H1 (cell line): Measurements from ENCODE around the gene NDC80. TPM values are rescaled to one million over a fixed set of nuclear protein-coding genes. Genes with fewer than 3 reads are reported as not detected.

ENCODE experiments used
- CTCF ChIA-PET: fragments of 300-600 bp; sonication (Branson Sonifier 250); formaldehyde crosslinking; loops from one replicate; lab custom pipeline; 2021; ENCODE audit not compliant: partially characterized antibody; lab: Charles Lee
- POLR2A ChIA-PET: fragments of 300-600 bp; sonication (Branson Sonifier 250); formaldehyde crosslinking; loops from one replicate; lab custom pipeline; 2021; ENCODE audit warnings: inconsistent platforms; ENCODE audit not compliant: partially characterized antibody; lab: Charles Lee
- DNase-seq, 2 experiments: peaks; one replicate each; pipeline versions ENCODE4 v3.0.0 to v3.0.0-alpha.2; 2010 to 2022; ENCODE audit warnings: low spot score in 2 of 2, low read depth in 1 of 2, mixed read lengths in 1 of 2
- FAIRE-seq: peaks from 2 replicates; lab custom pipeline; 2011; peaks lifted over from hg19 to GRCh38; lab: Jason Lieb, UNC
- H2AFZ ChIP-seq: 2 replicates; pipeline ENCODE4 v1.8.1; 2012; ENCODE audit warnings: low read length, inconsistent platforms
- H2AK5ac ChIP-seq: 2 replicates; pipeline ENCODE4 v1.6.1; 2013; ENCODE audit warnings: low read depth, low read length
- H2BK120ac ChIP-seq: replicated peaks from 2 replicates; pipeline ENCODE3; 2013; ENCODE audit warnings: low read depth, low read length, inconsistent platforms
- H2BK12ac ChIP-seq: 2 replicates; pipeline ENCODE4 v1.6.1; 2013; ENCODE audit warnings: low read depth, low read length
- H2BK15ac ChIP-seq: 2 replicates; pipeline ENCODE4 v1.6.1; 2013; ENCODE audit warnings: low read length
- H2BK20ac ChIP-seq: 2 replicates; pipeline ENCODE4 v1.6.1; 2013; ENCODE audit warnings: low read length
- H2BK5ac ChIP-seq: 2 replicates; pipeline ENCODE4 v1.6.1; 2013; ENCODE audit warnings: low read depth, low read length
- H3K14ac ChIP-seq: 2 replicates; pipeline ENCODE4 v1.6.1; 2013; ENCODE audit warnings: inconsistent platforms; ENCODE audit not compliant: insufficient read length
- H3K18ac ChIP-seq: 2 replicates; pipeline ENCODE4 v1.6.1; 2013; ENCODE audit warnings: low read length; ENCODE audit errors: extremely low read depth
- H3K23ac ChIP-seq: 2 replicates; pipeline ENCODE4 v1.6.1; 2013; ENCODE audit warnings: inconsistent platforms; ENCODE audit not compliant: insufficient read length
- H3K23me2 ChIP-seq: 2 replicates; pipeline ENCODE4 v1.6.1; 2013; ENCODE audit warnings: low read depth, low read length
- H3K27ac ChIP-seq: 2 replicates; pipeline ENCODE4 v1.6.1; 2011; ENCODE audit warnings: low read depth, low read length, inconsistent platforms
- H3K27me3 ChIP-seq, 4 experiments: replicated peaks in 1 of 4; 1 replicate in 1 of 4; 2 replicates in 3 of 4; pipeline versions ENCODE4 v1.6.1 to v1.8.1; 2011 to 2013; ENCODE audit warnings: low read length in 3 of 4, mild to moderate bottlenecking in 3 of 4, inconsistent platforms in 2 of 4, mixed read lengths in 2 of 4, moderate library complexity in 1 of 4; ENCODE audit not compliant: control insufficient read depth in 3 of 4, insufficient read depth in 3 of 4; ENCODE audit errors: extremely low read depth in 1 of 4
- H3K36me3 ChIP-seq, 4 experiments: 2 replicates each; pipeline versions ENCODE4 v1.6.1 to v1.8.1; 2011 to 2013; ENCODE audit warnings: mild to moderate bottlenecking in 4 of 4, low read length in 3 of 4, moderate library complexity in 2 of 4, control low read depth in 1 of 4, inconsistent platforms in 1 of 4; ENCODE audit not compliant: insufficient read depth in 4 of 4, control insufficient read depth in 2 of 4
- H3K4ac ChIP-seq: replicated peaks from 2 replicates; pipeline ENCODE3; 2013; ENCODE audit warnings: low read length, low read depth, mixed read lengths, inconsistent platforms; ENCODE audit not compliant: insufficient read length
- H3K4me1 ChIP-seq, 4 experiments: replicated peaks in 1 of 4; 1 replicate in 1 of 4; 2 replicates in 3 of 4; pipeline versions ENCODE4 v1.6.1 to v1.8.1; 2011 to 2013; ENCODE audit warnings: low read length in 3 of 4, inconsistent platforms in 2 of 4, mixed read lengths in 1 of 4; ENCODE audit not compliant: insufficient read depth in 4 of 4, control insufficient read depth in 3 of 4
- H3K4me2 ChIP-seq, 2 experiments: 2 replicates each; pipeline versions ENCODE4 v1.6.1 to v1.8.1; 2011 to 2013; ENCODE audit warnings: low read depth in 2 of 2, low read length in 2 of 2, control low read depth in 1 of 2, inconsistent platforms in 1 of 2, mild to moderate bottlenecking in 1 of 2; ENCODE audit not compliant: insufficient read depth in 1 of 2
- H3K4me3 ChIP-seq, 4 experiments: fragments of 200-600, 300-600 bp in 1 of 4; sonication (generic), shearing (Covaris generic), sonication (Bioruptor Twin) in 1 of 4; 2 replicates each; pipeline versions ENCODE4 v1.5.1 to v1.8.1; 2011 to 2016; ENCODE audit warnings: low read length in 4 of 4, low read depth in 3 of 4, control low read depth in 2 of 4, inconsistent platforms in 2 of 4, mild to moderate bottlenecking in 2 of 4, mixed read lengths in 1 of 4, moderate library complexity in 1 of 4; ENCODE audit not compliant: insufficient read depth in 2 of 4; ENCODE audit errors: extremely low read depth in 1 of 4
- H3K56ac ChIP-seq: replicated peaks from 2 replicates; pipeline ENCODE3; 2013; ENCODE audit warnings: low read depth, mild to moderate bottlenecking, mixed read lengths, low read length, inconsistent platforms; ENCODE audit not compliant: insufficient read length
- H3K79me1 ChIP-seq: 2 replicates; pipeline ENCODE4 v1.6.1; 2013; ENCODE audit warnings: low read depth, low read length, control low read depth
- H3K79me2 ChIP-seq, 2 experiments: 2 replicates each; pipeline versions ENCODE4 v1.6.1 to v1.8.1; 2012 to 2013; ENCODE audit warnings: low read length in 2 of 2, mild to moderate bottlenecking in 2 of 2, inconsistent platforms in 1 of 2; ENCODE audit not compliant: insufficient read depth in 2 of 2, control insufficient read depth in 1 of 2
- H3K9ac ChIP-seq, 4 experiments: replicated peaks in 1 of 4; 1 replicate in 1 of 4; 2 replicates in 3 of 4; pipeline versions ENCODE4 v1.6.1 to v1.8.1; 2011 to 2013; ENCODE audit warnings: low read depth in 3 of 4, low read length in 3 of 4, control low read depth in 2 of 4, mild to moderate bottlenecking in 2 of 4, moderate library complexity in 2 of 4, inconsistent platforms in 1 of 4; ENCODE audit errors: extremely low read depth in 1 of 4
- H3K9me3 ChIP-seq, 2 experiments: 2 replicates each; pipeline versions ENCODE4 v1.6.1 to v1.8.1; 2012 to 2013; ENCODE audit warnings: mild to moderate bottlenecking in 2 of 2, moderate library complexity in 2 of 2, control low read depth in 1 of 2, inconsistent platforms in 1 of 2, low read depth in 1 of 2, low read length in 1 of 2, mixed read lengths in 1 of 2; ENCODE audit not compliant: insufficient read depth in 2 of 2
- H4K20me1 ChIP-seq, 2 experiments: replicated peaks in 1 of 2; 2 replicates each; pipeline versions ENCODE3 to v1.8.1; 2011 to 2013; ENCODE audit warnings: inconsistent platforms in 2 of 2, low read length in 2 of 2, mild to moderate bottlenecking in 1 of 2; ENCODE audit not compliant: insufficient read depth in 2 of 2, control insufficient read depth in 1 of 2
- H4K5ac ChIP-seq: 2 replicates; pipeline ENCODE4 v1.6.1; 2013; ENCODE audit warnings: low read length, low read depth, mixed read lengths, inconsistent platforms; ENCODE audit not compliant: insufficient read length
- H4K8ac ChIP-seq: 2 replicates; pipeline ENCODE4 v1.8.0; 2013; ENCODE audit warnings: mild to moderate bottlenecking, moderate library complexity, low read length, inconsistent platforms; ENCODE audit not compliant: insufficient read depth; ENCODE audit errors: extremely low read depth
- H4K91ac ChIP-seq: replicated peaks from 2 replicates; pipeline ENCODE3; 2013; ENCODE audit warnings: low read length, mixed read lengths, inconsistent platforms; ENCODE audit not compliant: insufficient read length
- BRCA1 ChIP-seq: IDR thresholded peaks from 2 replicates; pipeline ENCODE4 v1.6.1; 2012; ENCODE audit warnings: low read depth, low read length, improper control_type of control experiment
- CREB1 ChIP-seq: IDR thresholded peaks from 2 replicates; pipeline ENCODE4 v1.6.1; 2012; ENCODE audit warnings: inconsistent platforms
- SAP30 ChIP-seq: fragments of 300-600 bp; sonication (generic); IDR thresholded peaks from 2 replicates; pipeline ENCODE4 v1.7.1; 2012; ENCODE audit warnings: low read length, moderate library complexity, mild to moderate bottlenecking, inconsistent platforms; ENCODE audit not compliant: insufficient read depth, insufficient replicate concordance
- WGBS, 2 experiments: shearing (Covaris generic) in 1 of 2; methylation state at CpG; one replicate each; pipeline versions ENCODE4 v1.1.6 to v1.1.7; 2013 to 2015; ENCODE audit warnings: low lambda C conversion rate in 2 of 2, mixed read lengths in 2 of 2, inconsistent platforms in 1 of 2, low coverage in 1 of 2, missing lambda C conversion rate in 1 of 2; ENCODE audit not compliant: insufficient replicate concordance in 2 of 2, insufficient coverage in 1 of 2, insufficient read length in 1 of 2; ENCODE audit errors: extremely low coverage in 1 of 2, missing lambda C conversion rate in 1 of 2; 5-methylcytosine and 5-hydroxymethylcytosine counted together
- polyA plus RNA-seq, 7 experiments: library from polyadenylated mRNA; depleted of rRNA in 3 of 7; stranded (reverse) in 5 of 7; unstranded in 2 of 7; fragments of >200 nt in 5 of 7; fragments of 200-250 nt in 2 of 7; gene quantifications; 1 replicate in 5 of 7; 2 replicates in 1 of 7; 4 replicates in 1 of 7; pipeline versions ENCODE4 v1.2.1 to v1.2.3, GENCODE V29; 2011 to 2013; ENCODE audit warnings: missing spikeins in 2 of 7, mixed read lengths in 2 of 7
- total RNA-seq: library from RNA; stranded (reverse); fragmentation: NEBNext Ultra II Directional; extraction: Animal tissue kit (Norgen Biotek cat#: 25700); gene quantifications from 2 replicates; pipeline ENCODE4 v1.2.1, GENCODE V29; 2021

The NDC80 gene
- total and polyA plus RNA-seq, 2 of the 8 experiments (the other 6 are each of a cell fraction or from before 2014, with no cell fraction given), result 11.0 to 45.0 TPM

- no peak overlapping the region for H4K91ac ChIP-seq
- no peak for DNase-seq
- H3K4ac ChIP-seq, result no peak overlapping the region
- H3K23me2 ChIP-seq, result no peaks in the 10 kb centered on the region
- no peak overlapping the region for H2BK12ac ChIP-seq
- no peak overlapping the region for H4K8ac ChIP-seq
- no peak overlapping the region for H2AK5ac ChIP-seq
- no peak overlapping the region for H3K23ac ChIP-seq
- H2BK20ac ChIP-seq, result no peak overlapping the region
- H3K56ac ChIP-seq, result no peak overlapping the region
- peaks cover 0 to 3% (median 0%) of the 10 kb centered on the region in 4 experiments; a peak in 1 of 8 replicates for H3K36me3 ChIP-seq
- no peaks in the 10 kb centered on the region for H3K9me3 ChIP-seq
- no peak overlapping the region for H2BK5ac ChIP-seq
- no peak for FAIRE-seq
- no peaks in the 10 kb centered on the region for H3K79me1 ChIP-seq
- CTCF ChIA-PET, result interaction anchor here (1.0 to 3.9 kb wide), 4 partner anchors 8 to 205 kb away, joined by 3 to 53 read pairs (median 6); no protein-coding TSS in a partner anchor
- no peaks in the 10 kb centered on the region for H3K4me1 ChIP-seq
- POLR2A ChIA-PET, result no interaction called here
- WGBS, 2 experiments, result 83% methylated on average over 4 of the region's 4 CpGs; no CpG with 5 or more reads in 1 of the 2 experiments
- no peak overlapping the region for H3K18ac ChIP-seq
- H3K9ac ChIP-seq, result no peak overlapping the region
- H3K4me3 ChIP-seq, result no peak overlapping the region
- no peak overlapping the region for H2BK120ac ChIP-seq
- no peak overlapping the region for H3K14ac ChIP-seq
- no peak overlapping the region for H3K27ac ChIP-seq
- no peaks in the 10 kb centered on the region for H4K20me1 ChIP-seq
- H2BK15ac ChIP-seq, result no peak overlapping the region
- no peak overlapping the region for H2AFZ ChIP-seq
- no peak overlapping the region for H3K4me2 ChIP-seq
- H4K5ac ChIP-seq, result no peak overlapping the region
- H3K79me2 ChIP-seq, result no peaks in the 10 kb centered on the region
- TF ChIP-seq SAP30 (no peak), CREB1 (no peak), BRCA1 (no peak)
- no peaks in the 10 kb centered on the region for H3K27me3 ChIP-seq
These were observed 30.8 kb upstream of the NDC80 start for GRCh38 chr18:2540575-2540974.
